C4-2B (cell line): Measurements from ENCODE around the gene NAPSA.

ENCODE experiments used
- ZFX ChIP-seq: fragments of 450-650 bp; IDR thresholded peaks from 2 replicates; pipeline ENCODE4 v1.6.1; 2017
- TF ChIP-seq, protein P1 (sequence below): fragments of 450-650 bp; conservative IDR thresholded peaks from 2 replicates; pipeline ENCODE4 v1.5.1; 2017; ENCODE audit warnings: mild to moderate bottlenecking

- TF ChIP-seq, protein P1, sequence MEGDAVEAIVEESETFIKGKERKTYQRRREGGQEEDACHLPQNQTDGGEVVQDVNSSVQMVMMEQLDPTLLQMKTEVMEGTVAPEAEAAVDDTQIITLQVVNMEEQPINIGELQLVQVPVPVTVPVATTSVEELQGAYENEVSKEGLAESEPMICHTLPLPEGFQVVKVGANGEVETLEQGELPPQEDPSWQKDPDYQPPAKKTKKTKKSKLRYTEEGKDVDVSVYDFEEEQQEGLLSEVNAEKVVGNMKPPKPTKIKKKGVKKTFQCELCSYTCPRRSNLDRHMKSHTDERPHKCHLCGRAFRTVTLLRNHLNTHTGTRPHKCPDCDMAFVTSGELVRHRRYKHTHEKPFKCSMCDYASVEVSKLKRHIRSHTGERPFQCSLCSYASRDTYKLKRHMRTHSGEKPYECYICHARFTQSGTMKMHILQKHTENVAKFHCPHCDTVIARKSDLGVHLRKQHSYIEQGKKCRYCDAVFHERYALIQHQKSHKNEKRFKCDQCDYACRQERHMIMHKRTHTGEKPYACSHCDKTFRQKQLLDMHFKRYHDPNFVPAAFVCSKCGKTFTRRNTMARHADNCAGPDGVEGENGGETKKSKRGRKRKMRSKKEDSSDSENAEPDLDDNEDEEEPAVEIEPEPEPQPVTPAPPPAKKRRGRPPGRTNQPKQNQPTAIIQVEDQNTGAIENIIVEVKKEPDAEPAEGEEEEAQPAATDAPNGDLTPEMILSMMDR = no peak
- TF ChIP-seq ZFX = no peak
Observed at GRCh38 chr19:50356691-50357177, 8.7 kb downstream of the NAPSA start.
